SH-SY5Y (cell line): ENCODE data around the gene IQCK.

ENCODE experiments used
- GATA2 ChIP-seq: IDR thresholded peaks from 2 replicates; pipeline ENCODE4 v1.6.1; 2011; ENCODE audit warnings: mild to moderate bottlenecking, low read depth, low read length
- GATA3 ChIP-seq: IDR thresholded peaks from 2 replicates; pipeline ENCODE4 v1.6.1; 2011; ENCODE audit warnings: low read depth, mild to moderate bottlenecking, low read length, moderate library complexity

DNA sequence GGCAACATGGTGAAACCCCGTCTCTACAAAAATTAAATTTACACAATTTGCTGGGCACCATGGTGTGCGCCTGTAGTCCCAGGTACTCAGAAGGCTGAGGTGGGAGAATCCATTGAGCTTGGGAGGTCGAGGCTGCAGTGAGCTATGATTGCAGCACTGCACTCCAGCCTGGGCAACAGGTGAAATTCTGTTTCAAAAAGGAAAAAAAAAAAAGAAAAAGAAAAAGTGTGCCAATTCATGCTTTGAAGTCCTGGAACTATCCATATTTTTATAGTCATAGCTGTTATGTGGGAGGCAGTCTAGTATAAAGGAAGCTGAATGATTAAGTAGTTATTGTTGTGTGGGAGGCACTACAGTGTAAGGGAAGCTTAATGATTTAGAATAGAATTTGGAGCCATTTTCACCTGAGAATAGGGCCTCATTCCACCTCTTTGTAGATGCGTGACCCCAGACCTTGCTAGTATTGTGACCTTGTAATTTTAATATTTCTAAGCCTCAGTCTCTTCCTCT, 31.6 kb downstream of the IQCK start:
- TF ChIP-seq GATA2 (no peak), GATA3 (no peak)
